Measurements from ENCODE around the gene IGF2BP2.
"Not testable (repeated sequence)": the region's sequence is repeated elsewhere in the genome, so short reads cannot be mapped to it uniquely, and the experiment has no call there.

Gene IGF2BP2

GRCh38 chr3:185709251-185709955 lies 115.4 kb downstream of the IGF2BP2 start:
- Histone ChIP-seq H3K4me1 (ENCODE audit: control insufficient read depth in 5 of 5, insufficient read depth in 5 of 5, low read length in 5 of 5) (peaks cover 0 to 4% (median 0%) of the 10 kb centered on the region in 5 donors), H3K27ac (ENCODE audit: low read depth, low read length) (no peak overlapping the region), H3K27me3 (ENCODE audit: control insufficient read depth in 5 of 5, insufficient read depth in 4 of 5, low read length in 5 of 5) (peaks cover 0 to 3% (median 0%) of the 10 kb centered on the region in 5 donors), H3K36me3 (ENCODE audit: control insufficient read depth in 5 of 5, insufficient read depth in 5 of 5, low read length in 5 of 5) (no peaks in the 10 kb centered on the region), H3K9me3 (ENCODE audit: control insufficient read depth in 5 of 5, low read length in 5 of 5) (no peaks in the 10 kb centered on the region), H3K9ac (ENCODE audit: low read length in 5 of 5) (no peak overlapping the region), H3K4me3 (ENCODE audit: low read depth in 1 of 5, low read length in 5 of 5) (no peak overlapping the region)

DNA sequence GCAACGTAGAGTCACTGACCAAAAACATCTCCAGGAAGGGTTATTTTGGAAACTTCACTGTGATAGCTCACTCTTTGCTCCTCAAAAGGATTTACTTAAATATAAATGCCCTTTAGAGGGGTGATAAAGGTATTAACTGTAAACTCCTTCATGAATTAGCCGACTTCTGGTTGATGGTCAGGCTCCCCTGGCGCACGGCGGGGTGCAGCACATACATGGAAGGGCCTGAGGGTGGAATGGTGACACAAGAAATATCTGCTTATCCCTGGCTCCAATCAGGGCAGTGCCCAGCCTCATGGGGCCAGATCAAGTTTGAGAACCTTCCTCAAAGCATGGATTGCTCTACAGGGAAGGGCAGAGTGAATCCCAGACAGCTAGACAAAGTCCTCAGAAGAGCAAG lies 116.5 kb downstream of the IGF2BP2 start:
- H3K9me3 ChIP-seq (ENCODE audit: control insufficient read depth in 5 of 5, low read length in 5 of 5): no peaks in the 10 kb centered on the region
- H3K4me3 ChIP-seq (ENCODE audit: low read depth in 1 of 5, low read length in 5 of 5): no peak overlapping the region
- H3K9ac ChIP-seq (ENCODE audit: low read length in 5 of 5): no peak overlapping the region
- peaks cover 0 to 4% (median 0%) of the 10 kb centered on the region in 5 donors for H3K4me1 ChIP-seq (ENCODE audit: control insufficient read depth in 5 of 5, insufficient read depth in 5 of 5, low read length in 5 of 5)
- no peaks in the 10 kb centered on the region for H3K36me3 ChIP-seq (ENCODE audit: control insufficient read depth in 5 of 5, insufficient read depth in 5 of 5, low read length in 5 of 5)
- H3K27ac ChIP-seq (ENCODE audit: low read depth, low read length): no peak overlapping the region
- peaks cover 0 to 3% (median 0%) of the 10 kb centered on the region in 5 donors for H3K27me3 ChIP-seq (ENCODE audit: control insufficient read depth in 5 of 5, insufficient read depth in 4 of 5, low read length in 5 of 5)

DNA sequence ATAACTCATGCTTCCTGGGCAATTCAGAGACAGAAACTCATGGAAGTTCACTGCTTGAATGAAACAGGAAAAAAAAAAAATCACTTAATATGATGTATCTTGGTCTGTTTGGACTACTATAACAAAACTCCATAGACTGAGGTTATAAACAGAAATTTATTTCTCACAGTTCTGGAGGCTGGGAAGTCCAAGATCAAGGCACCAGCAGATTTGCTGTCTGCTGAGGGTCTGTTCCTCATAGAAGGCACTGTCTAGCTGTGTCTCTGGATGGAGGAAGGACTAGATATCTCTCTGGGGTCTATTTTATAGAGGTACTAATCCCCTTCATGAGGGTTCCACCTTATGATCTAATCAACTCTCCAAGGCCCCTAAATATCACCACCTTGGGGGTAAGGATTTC lies 119.3 kb downstream of the IGF2BP2 start:
- Histone ChIP-seq H3K9ac (ENCODE audit: low read length in 5 of 5) (no peak overlapping the region), H3K9me3 (ENCODE audit: control insufficient read depth in 5 of 5, low read length in 5 of 5) (no peaks in the 10 kb centered on the region), H3K36me3 (ENCODE audit: control insufficient read depth in 5 of 5, insufficient read depth in 5 of 5, low read length in 5 of 5) (no peaks in the 10 kb centered on the region), H3K27ac (ENCODE audit: low read depth, low read length) (no peak overlapping the region), H3K4me1 (ENCODE audit: control insufficient read depth in 5 of 5, insufficient read depth in 5 of 5, low read length in 5 of 5) (peaks cover 0 to 14% (median 5%) of the 10 kb centered on the region in 5 donors), H3K27me3 (ENCODE audit: control insufficient read depth in 5 of 5, insufficient read depth in 4 of 5, low read length in 5 of 5) (peaks cover 0 to 3% (median 0%) of the 10 kb centered on the region in 5 donors), H3K4me3 (ENCODE audit: low read depth in 1 of 5, low read length in 5 of 5) (no peak overlapping the region)

- peaks cover 0 to 14% (median 5%) of the 10 kb centered on the region in 5 donors for H3K4me1 ChIP-seq (ENCODE audit: control insufficient read depth in 5 of 5, insufficient read depth in 5 of 5, low read length in 5 of 5)
- H3K27me3 ChIP-seq (ENCODE audit: control insufficient read depth in 5 of 5, insufficient read depth in 4 of 5, low read length in 5 of 5): peaks cover 0 to 3% (median 0%) of the 10 kb centered on the region in 5 donors
- no peak overlapping the region for H3K27ac ChIP-seq (ENCODE audit: low read depth, low read length)
- H3K4me3 ChIP-seq (ENCODE audit: low read depth in 1 of 5, low read length in 5 of 5): peak overlapping the region in 2 of 5 donors; percentile 23 to 34
- H3K36me3 ChIP-seq (ENCODE audit: control insufficient read depth in 5 of 5, insufficient read depth in 5 of 5, low read length in 5 of 5): no peaks in the 10 kb centered on the region
- no peak overlapping the region for H3K9ac ChIP-seq (ENCODE audit: low read length in 5 of 5)
- no peaks in the 10 kb centered on the region for H3K9me3 ChIP-seq (ENCODE audit: control insufficient read depth in 5 of 5, low read length in 5 of 5)
Measured at GRCh38 chr3:185702262-185703225, 122.3 kb downstream of the IGF2BP2 start.

GRCh38 chr3:185701611-185702261 lies 123.1 kb downstream of the IGF2BP2 start:
- Histone ChIP-seq H3K9ac (ENCODE audit: low read length in 5 of 5) (peak overlapping the region in 1 of 5 donors; percentile 44), H3K4me3 (ENCODE audit: low read depth in 1 of 5, low read length in 5 of 5) (peak overlapping the region in 2 of 5 donors; percentile 23 to 34), H3K9me3 (ENCODE audit: control insufficient read depth in 5 of 5, low read length in 5 of 5) (no peaks in the 10 kb centered on the region), H3K36me3 (ENCODE audit: control insufficient read depth in 5 of 5, insufficient read depth in 5 of 5, low read length in 5 of 5) (no peaks in the 10 kb centered on the region), H3K27ac (ENCODE audit: low read depth, low read length) (no peak overlapping the region), H3K27me3 (ENCODE audit: control insufficient read depth in 5 of 5, insufficient read depth in 4 of 5, low read length in 5 of 5) (peaks cover 0 to 3% (median 0%) of the 10 kb centered on the region in 5 donors), H3K4me1 (ENCODE audit: control insufficient read depth in 5 of 5, insufficient read depth in 5 of 5, low read length in 5 of 5) (peaks cover 0 to 14% (median 5%) of the 10 kb centered on the region in 5 donors)

DNA sequence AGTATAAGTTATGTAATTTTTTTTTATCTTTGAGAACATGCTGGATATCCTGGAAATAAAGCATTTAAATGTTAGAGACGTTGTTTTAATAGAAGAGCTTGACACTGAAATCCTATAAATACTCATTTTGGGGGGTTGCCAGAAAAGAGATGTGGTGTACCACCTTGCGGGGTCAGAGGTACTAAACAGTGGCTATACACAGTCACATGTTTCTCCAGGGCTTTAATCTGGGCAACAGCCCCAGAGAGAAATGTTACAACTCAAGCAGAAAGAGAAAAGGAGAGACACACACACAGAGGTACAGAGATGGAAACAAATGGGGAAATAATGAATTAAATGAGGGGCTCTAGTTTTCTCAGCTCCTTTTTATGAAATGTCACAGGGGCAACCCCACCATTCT lies 124.9 kb downstream of the IGF2BP2 start:
- Histone ChIP-seq H3K27me3 (ENCODE audit: control insufficient read depth in 5 of 5, insufficient read depth in 4 of 5, low read length in 5 of 5) (peaks cover 0 to 3% (median 0%) of the 10 kb centered on the region in 5 donors), H3K36me3 (ENCODE audit: control insufficient read depth in 5 of 5, insufficient read depth in 5 of 5, low read length in 5 of 5) (no peaks in the 10 kb centered on the region), H3K4me3 (ENCODE audit: low read depth in 1 of 5, low read length in 5 of 5) (no peak overlapping the region), H3K9ac (ENCODE audit: low read length in 5 of 5) (no peak overlapping the region), H3K9me3 (ENCODE audit: control insufficient read depth in 5 of 5, low read length in 5 of 5) (no peaks in the 10 kb centered on the region), H3K27ac (ENCODE audit: low read depth, low read length) (no peak overlapping the region), H3K4me1 (ENCODE audit: control insufficient read depth in 5 of 5, insufficient read depth in 5 of 5, low read length in 5 of 5) (peaks cover 0 to 14% (median 5%) of the 10 kb centered on the region in 5 donors)

- H3K9ac ChIP-seq (ENCODE audit: low read length in 5 of 5); H3K4me3 ChIP-seq (ENCODE audit: low read depth in 1 of 5, low read length in 5 of 5); H3K36me3 ChIP-seq (ENCODE audit: control insufficient read depth in 5 of 5, insufficient read depth in 5 of 5, low read length in 5 of 5); H3K4me1 ChIP-seq (ENCODE audit: control insufficient read depth in 5 of 5, insufficient read depth in 5 of 5, low read length in 5 of 5); H3K9me3 ChIP-seq (ENCODE audit: control insufficient read depth in 5 of 5, low read length in 5 of 5); H3K27me3 ChIP-seq (ENCODE audit: control insufficient read depth in 5 of 5, insufficient read depth in 4 of 5, low read length in 5 of 5); H3K27ac ChIP-seq (ENCODE audit: low read depth, low read length): not testable (repeated sequence)
Measured at GRCh38 chr3:185697228-185697627, 127.6 kb downstream of the IGF2BP2 start.

DNA sequence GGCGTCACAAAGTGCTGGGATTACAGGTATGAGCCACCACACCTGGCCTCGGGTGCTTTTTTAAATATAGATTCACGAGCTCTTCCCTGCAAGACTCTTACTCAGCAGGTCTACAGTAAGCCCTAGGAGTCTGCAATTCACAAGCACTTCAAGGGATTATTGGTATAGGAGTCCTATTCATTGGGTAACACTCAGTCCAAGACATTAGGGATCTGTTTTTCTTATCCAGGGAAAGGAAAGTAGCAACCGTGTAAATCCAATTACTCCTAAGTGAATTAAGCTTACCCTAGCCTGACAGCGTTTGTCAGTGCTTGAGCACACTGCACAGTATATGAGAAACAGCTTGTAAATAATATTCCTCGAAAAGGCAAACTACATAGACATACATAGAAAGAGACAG lies 128.8 kb downstream of the IGF2BP2 start:
- Histone ChIP-seq H3K36me3 (ENCODE audit: control insufficient read depth in 5 of 5, insufficient read depth in 5 of 5, low read length in 5 of 5) (no peaks in the 10 kb centered on the region), H3K4me1 (ENCODE audit: control insufficient read depth in 5 of 5, insufficient read depth in 5 of 5, low read length in 5 of 5) (no peaks in the 10 kb centered on the region), H3K4me3 (ENCODE audit: low read depth in 1 of 5, low read length in 5 of 5) (no peak overlapping the region)

DNA sequence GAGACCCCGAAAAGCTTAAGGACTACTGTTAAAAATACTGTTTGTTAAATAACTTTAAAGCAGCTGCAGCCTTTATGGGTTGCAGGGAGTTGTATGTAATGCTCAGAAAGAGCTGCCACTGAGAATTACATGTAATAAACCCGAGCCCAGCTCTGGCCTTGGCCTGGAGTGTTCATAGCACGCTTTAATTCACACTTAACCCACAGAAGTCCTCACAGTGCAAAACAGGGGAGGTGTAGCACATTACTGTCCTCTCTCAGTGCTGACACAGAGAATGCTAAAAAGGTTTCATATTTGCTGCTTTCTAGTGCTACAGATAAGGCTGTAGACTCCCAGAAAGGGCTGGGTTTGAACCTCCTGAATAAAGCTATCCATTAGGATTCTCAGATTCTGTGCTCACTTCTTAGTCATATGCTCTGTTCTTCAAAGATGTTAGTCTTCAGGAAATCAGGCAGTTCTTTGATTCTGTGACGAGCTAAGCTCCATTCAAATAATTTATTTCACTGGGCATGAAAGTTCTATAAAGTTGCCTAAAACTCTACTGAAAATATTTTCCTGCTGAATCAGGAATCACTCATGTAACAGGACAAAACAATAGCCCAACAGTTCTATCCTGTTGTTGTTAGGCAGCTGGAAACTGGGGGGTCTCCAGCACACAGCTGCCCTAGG lies 130.7 kb downstream of the IGF2BP2 start:
- H3K4me1 ChIP-seq (ENCODE audit: control insufficient read depth in 5 of 5, insufficient read depth in 5 of 5, low read length in 5 of 5): no peaks in the 10 kb centered on the region
- no peaks in the 10 kb centered on the region for H3K27me3 ChIP-seq (ENCODE audit: control insufficient read depth in 5 of 5, insufficient read depth in 4 of 5, low read length in 5 of 5)
- H3K36me3 ChIP-seq (ENCODE audit: control insufficient read depth in 5 of 5, insufficient read depth in 5 of 5, low read length in 5 of 5): no peaks in the 10 kb centered on the region
- H3K9me3 ChIP-seq (ENCODE audit: control insufficient read depth in 5 of 5, low read length in 5 of 5): no peaks in the 10 kb centered on the region
- H3K27ac ChIP-seq (ENCODE audit: low read depth, low read length): no peak overlapping the region
- no peak overlapping the region for H3K4me3 ChIP-seq (ENCODE audit: low read depth in 1 of 5, low read length in 5 of 5)
- no peak overlapping the region for H3K9ac ChIP-seq (ENCODE audit: low read length in 5 of 5)

More for the DNA sequence above, 128.8 kb downstream of the IGF2BP2 start:
- Histone ChIP-seq H3K9ac (ENCODE audit: low read length in 5 of 5) (no peak overlapping the region), H3K27me3 (ENCODE audit: control insufficient read depth in 5 of 5, insufficient read depth in 4 of 5, low read length in 5 of 5) (no peaks in the 10 kb centered on the region), H3K27ac (ENCODE audit: low read depth, low read length) (no peak overlapping the region), H3K9me3 (ENCODE audit: control insufficient read depth in 5 of 5, low read length in 5 of 5) (no peaks in the 10 kb centered on the region)
